Keratinocyte (primary cell): Measurements from ENCODE around the gene TENT4B. TPM values are rescaled to one million over a fixed set of nuclear protein-coding genes. Genes with fewer than 3 reads are reported as not detected.

Source experiments
- DNase-seq: peaks from one replicate; pipeline ENCODE4 v3.0.0-alpha.2; 2011; ENCODE audit warnings: low read depth, missing footprints, low spot score
- FAIRE-seq: peaks from 2 replicates; lab custom pipeline; 2011; peaks lifted over from hg19 to GRCh38; lab: Jason Lieb, UNC
- H2AFZ ChIP-seq: 2 replicates; pipeline ENCODE4 v1.6.0; 2012; ENCODE audit warnings: low read length, control low read depth, inconsistent platforms; ENCODE audit not compliant: control insufficient read depth
- H3K27ac ChIP-seq: 2 replicates; pipeline ENCODE4 v1.5.1; 2011; ENCODE audit warnings: low read length; ENCODE audit not compliant: control insufficient read depth, insufficient read depth
- H3K27me3 ChIP-seq: 3 replicates; pipeline ENCODE4 v1.6.0; 2011; ENCODE audit warnings: low read length; ENCODE audit not compliant: control insufficient read depth, insufficient read depth; ENCODE audit errors: extremely low read depth
- H3K36me3 ChIP-seq, 2 experiments: 2 replicates in 1 of 2; 3 replicates in 1 of 2; pipeline ENCODE4 v1.5.1; 2011; ENCODE audit warnings: low read length in 2 of 2, mild to moderate bottlenecking in 1 of 2; ENCODE audit not compliant: control insufficient read depth in 2 of 2, insufficient read depth in 2 of 2; ENCODE audit errors: extremely low read depth in 1 of 2
- H3K4me1 ChIP-seq: 3 replicates; pipeline ENCODE4 v1.5.1; 2011; ENCODE audit warnings: low read length; ENCODE audit not compliant: control insufficient read depth, insufficient read depth; ENCODE audit errors: extremely low read depth
- H3K4me2 ChIP-seq: 3 replicates; pipeline ENCODE4 v1.6.0; 2011; ENCODE audit warnings: low read depth, low read length; ENCODE audit not compliant: control insufficient read depth, insufficient read depth; ENCODE audit errors: extremely low read depth
- H3K4me3 ChIP-seq, 3 experiments: fragments of 200-600 bp in 1 of 3; sonication (generic) in 1 of 3; 2 replicates in 2 of 3; 3 replicates in 1 of 3; pipeline ENCODE4 v1.5.1; 2011 to 2016; ENCODE audit warnings: low read length in 3 of 3, mild to moderate bottlenecking in 3 of 3, control low read depth in 2 of 3, inconsistent platforms in 1 of 3, low read depth in 1 of 3, mixed read lengths in 1 of 3, mixed run types in 1 of 3, moderate library complexity in 1 of 3; ENCODE audit not compliant: control insufficient read depth in 2 of 3, insufficient read depth in 2 of 3; ENCODE audit errors: extremely low read depth in 1 of 3
- H3K79me2 ChIP-seq: 2 replicates; pipeline ENCODE4 v1.6.0; 2012; ENCODE audit warnings: low read length; ENCODE audit not compliant: control insufficient read depth, insufficient read depth
- H3K9ac ChIP-seq: 3 replicates; pipeline ENCODE4 v1.6.0; 2011; ENCODE audit warnings: low read length; ENCODE audit not compliant: control insufficient read depth, insufficient read depth; ENCODE audit errors: extremely low read depth
- H3K9me1 ChIP-seq: 3 replicates; pipeline ENCODE4 v1.6.0; 2011; ENCODE audit warnings: low read length; ENCODE audit not compliant: control insufficient read depth, insufficient read depth; ENCODE audit errors: extremely low read depth
- H3K9me3 ChIP-seq: 2 replicates; pipeline ENCODE4 v1.5.1; 2012; ENCODE audit warnings: low read depth, low read length; ENCODE audit not compliant: control insufficient read depth
- H4K20me1 ChIP-seq: 3 replicates; pipeline ENCODE4 v1.6.0; 2011; ENCODE audit warnings: low read length; ENCODE audit not compliant: control insufficient read depth, insufficient read depth; ENCODE audit errors: extremely low read depth
- EZH2 ChIP-seq: IDR thresholded peaks from one replicate; pipeline ENCODE4 v1.6.1; 2012; ENCODE audit warnings: inconsistent platforms, mild to moderate bottlenecking, low read length, moderate library complexity
- dilution Hi-C: fragments of 300-500 bp; cut with MboI; formaldehyde crosslinking; loops from one replicate; pipeline ENCODE4 v1.7.0; 2020; ENCODE audit warnings: low sequenced_read_pairs; ENCODE audit not compliant: extremely low pct_ligation_motif_present
- polyA plus RNA-seq, 5 experiments: library from polyadenylated mRNA; depleted of rRNA in 3 of 5; stranded (reverse) in 3 of 5; stranded (forward) in 1 of 5; unstranded in 1 of 5; fragments of >200 nt; gene quantifications; 1 replicate in 1 of 5; 2 replicates in 3 of 5; 3 replicates in 1 of 5; pipeline versions ENCODE4 v1.2.1 to v1.2.3, GENCODE V29; 2011 to 2012; ENCODE audit warnings: missing spikeins in 2 of 5, low read depth in 1 of 5, low replicate concordance in 1 of 5
- TF ChIP-seq, protein P1 (sequence below), 3 experiments: IDR thresholded peaks in 1 of 3; conservative IDR thresholded peaks in 1 of 3; optimal IDR thresholded peaks in 1 of 3; 2 replicates in 2 of 3; 3 replicates in 1 of 3; pipeline versions ENCODE3 to v1.5.1; 2011; ENCODE audit warnings: low read length in 3 of 3, mild to moderate bottlenecking in 3 of 3, moderate library complexity in 2 of 3, control low read depth in 1 of 3, inconsistent platforms in 1 of 3; ENCODE audit not compliant: insufficient read depth in 2 of 3; ENCODE audit errors: extremely low read depth in 1 of 3

TENT4B gene
- polyA plus RNA-seq, 1 donor (not counting 4 experiments of a cell fraction or from before 2014, with no cell fraction given): 14.8 TPM

DNA sequence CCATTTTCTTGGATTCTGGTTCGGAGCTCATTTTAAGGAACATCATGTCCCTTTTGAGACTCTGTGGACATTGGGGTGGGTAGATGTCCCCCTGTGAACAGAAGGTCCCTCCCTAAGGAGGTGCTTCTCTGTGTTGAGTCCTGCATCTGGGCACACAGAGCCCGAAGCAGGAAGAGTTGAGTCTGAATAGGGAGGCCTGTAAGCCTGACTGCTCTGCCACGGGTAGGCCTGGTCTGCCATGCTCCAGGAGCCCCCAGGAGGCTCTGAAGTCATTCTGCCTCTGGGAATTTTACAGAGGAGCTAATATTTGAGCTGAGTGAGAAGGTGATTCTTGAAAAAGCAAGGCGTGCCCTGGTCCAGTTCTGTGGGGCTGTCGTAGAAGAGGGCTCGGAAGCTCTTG lies 50.6 kb downstream of the TENT4B start:
- TF ChIP-seq EZH2: no peak
- TF ChIP-seq, protein P1, sequence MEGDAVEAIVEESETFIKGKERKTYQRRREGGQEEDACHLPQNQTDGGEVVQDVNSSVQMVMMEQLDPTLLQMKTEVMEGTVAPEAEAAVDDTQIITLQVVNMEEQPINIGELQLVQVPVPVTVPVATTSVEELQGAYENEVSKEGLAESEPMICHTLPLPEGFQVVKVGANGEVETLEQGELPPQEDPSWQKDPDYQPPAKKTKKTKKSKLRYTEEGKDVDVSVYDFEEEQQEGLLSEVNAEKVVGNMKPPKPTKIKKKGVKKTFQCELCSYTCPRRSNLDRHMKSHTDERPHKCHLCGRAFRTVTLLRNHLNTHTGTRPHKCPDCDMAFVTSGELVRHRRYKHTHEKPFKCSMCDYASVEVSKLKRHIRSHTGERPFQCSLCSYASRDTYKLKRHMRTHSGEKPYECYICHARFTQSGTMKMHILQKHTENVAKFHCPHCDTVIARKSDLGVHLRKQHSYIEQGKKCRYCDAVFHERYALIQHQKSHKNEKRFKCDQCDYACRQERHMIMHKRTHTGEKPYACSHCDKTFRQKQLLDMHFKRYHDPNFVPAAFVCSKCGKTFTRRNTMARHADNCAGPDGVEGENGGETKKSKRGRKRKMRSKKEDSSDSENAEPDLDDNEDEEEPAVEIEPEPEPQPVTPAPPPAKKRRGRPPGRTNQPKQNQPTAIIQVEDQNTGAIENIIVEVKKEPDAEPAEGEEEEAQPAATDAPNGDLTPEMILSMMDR (optimal IDR thresholded peaks at IDR 0.05 in 1 of 3, IDR thresholded peaks at IDR 0.05 in 1 of 3, conservative IDR thresholded peaks at IDR 0.05 in 1 of 3; ENCODE audit: extremely low read depth in 1 of 3, insufficient read depth in 2 of 3, low read length in 3 of 3): no peak
- dilution Hi-C loops: no loop called here
- H3K27me3 ChIP-seq: no peaks in the 10 kb centered on the region
- peaks cover 78% of the 10 kb centered on the region for H3K79me2 ChIP-seq
- H3K4me2 ChIP-seq: peak overlapping the region; percentile 92
- peaks cover 47% of the 10 kb centered on the region for H3K4me1 ChIP-seq
- H3K9me3 ChIP-seq: no peaks in the 10 kb centered on the region
- FAIRE-seq (no peak), DNase-seq (no peak)
- H3K9ac ChIP-seq: peak overlapping the region; percentile 56
- peak overlapping the region; percentile 92 for H3K27ac ChIP-seq
- no peak overlapping the region for H3K4me3 ChIP-seq
- no peak overlapping the region for H2AFZ ChIP-seq
- no peaks in the 10 kb centered on the region for H4K20me1 ChIP-seq
- H3K9me1 ChIP-seq: peaks cover 3% of the 10 kb centered on the region
- no peaks in the 10 kb centered on the region for H3K36me3 ChIP-seq

DNA sequence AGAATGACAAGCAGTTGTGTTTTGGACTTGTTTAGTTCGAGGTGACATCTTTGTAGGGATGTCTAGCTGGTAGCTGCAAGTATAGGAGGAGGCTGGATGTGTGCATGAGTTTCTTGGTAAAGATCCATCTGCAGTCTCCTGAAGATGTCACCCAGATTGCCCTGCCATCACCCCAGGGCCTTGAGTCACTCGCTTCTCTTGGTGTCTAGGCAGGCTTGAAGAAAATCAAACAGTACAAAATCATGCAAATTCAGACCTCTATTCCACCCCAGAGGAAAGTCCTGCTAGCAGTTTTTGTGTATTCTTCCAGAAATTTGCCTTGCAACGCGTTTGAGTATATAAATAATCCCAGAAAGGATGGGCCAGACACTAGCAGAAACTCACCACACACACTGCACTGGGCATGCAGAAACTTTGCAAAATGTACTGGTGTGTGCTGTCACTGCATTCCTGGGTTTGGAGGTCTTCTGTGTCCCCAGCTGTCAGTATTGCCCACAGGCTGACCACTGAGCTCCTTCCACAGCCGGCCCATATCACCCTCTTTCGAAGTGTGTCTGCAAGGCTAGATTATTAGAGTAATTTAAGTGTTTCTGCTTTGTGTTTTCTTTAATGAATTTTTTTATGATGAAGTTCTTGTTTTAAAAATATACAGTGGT lies 51.5 kb downstream of the TENT4B start:
- Histone ChIP-seq H3K4me3 (no peak overlapping the region), H3K79me2 (peaks cover 75% of the 10 kb centered on the region), H3K4me1 (peaks cover 53% of the 10 kb centered on the region), H3K4me2 (peak overlapping the region; percentile 59), H3K9ac (peak overlapping the region; percentile 35), H3K36me3 (no peaks in the 10 kb centered on the region), H4K20me1 (no peaks in the 10 kb centered on the region), H3K9me1 (peaks cover 3% of the 10 kb centered on the region), H3K27me3 (no peaks in the 10 kb centered on the region), H3K27ac (peak overlapping the region; percentile 92), H3K9me3 (no peaks in the 10 kb centered on the region), H2AFZ (no peak overlapping the region)
- TF ChIP-seq, protein P1 (optimal IDR thresholded peaks at IDR 0.05 in 1 of 3, IDR thresholded peaks at IDR 0.05 in 1 of 3, conservative IDR thresholded peaks at IDR 0.05 in 1 of 3; ENCODE audit: extremely low read depth in 1 of 3, insufficient read depth in 2 of 3, low read length in 3 of 3): no peak
- no peak for TF ChIP-seq EZH2
- no peak for DNase-seq
- FAIRE-seq: peak; percentile 81
- dilution Hi-C loops: no loop called here
